A673 (cell line): ENCODE measurements around the gene GEMIN8. TPM values are rescaled to one million over a fixed set of nuclear protein-coding genes. Genes with fewer than 3 reads are reported as not detected.

Experiments used
- BruUV-seq: library from RNA; stranded (reverse); fragments of 400-500 nt; replicated peaks from 2 replicates; lab custom pipeline; 2021; lab: Mats Ljungman, UMichigan
- CTCF ChIA-PET: fragments of 300-600 bp; sonication (Branson Sonifier 250); formaldehyde crosslinking; loops from one replicate; lab custom pipeline; 2022; ENCODE audit warnings: antibody characterized with exemption; lab: Charles Lee
- POLR2A ChIA-PET: fragments of 300-600 bp; sonication (Branson Sonifier 250); formaldehyde crosslinking; loops from one replicate; lab custom pipeline; 2022; ENCODE audit warnings: antibody characterized with exemption; ENCODE audit not compliant: low non-redundant PET; lab: Charles Lee
- DNase-seq: peaks from one replicate; pipeline ENCODE4 v3.0.0-alpha.2; 2015; ENCODE audit warnings: low spot score
- H3K27ac ChIP-seq: fragments of 200-600 bp; sonication (generic); 2 replicates; pipeline ENCODE4 v1.5.1; 2016; ENCODE audit warnings: mixed run types, low read depth, mild to moderate bottlenecking, mixed read lengths, antibody characterized with exemption, low read length; ENCODE audit not compliant: poor library complexity, severe bottlenecking
- H3K27me3 ChIP-seq: fragments of 200-600 bp; sonication (generic); replicated peaks from 2 replicates; pipeline ENCODE4 v1.6.1; 2017; ENCODE audit warnings: mixed run types, low read depth, mild to moderate bottlenecking, mixed read lengths, antibody characterized with exemption, low read length; ENCODE audit not compliant: insufficient read depth, poor library complexity
- H3K36me3 ChIP-seq: fragments of 200-600 bp; sonication (generic); 2 replicates; pipeline ENCODE4 v1.6.1; 2016; ENCODE audit warnings: mixed run types, mild to moderate bottlenecking, mixed read lengths, antibody characterized with exemption, low read length; ENCODE audit not compliant: insufficient read depth, poor library complexity, severe bottlenecking
- H3K4me1 ChIP-seq: fragments of 200-600 bp; sonication (generic); 2 replicates; pipeline ENCODE4 v1.6.1; 2017; ENCODE audit warnings: mixed run types, mild to moderate bottlenecking, mixed read lengths, antibody characterized with exemption, low read length; ENCODE audit not compliant: insufficient read depth, poor library complexity, severe bottlenecking
- H3K4me3 ChIP-seq: fragments of 200-600 bp; sonication (generic); 2 replicates; pipeline ENCODE4 v1.5.1; 2016; ENCODE audit warnings: low read depth, mixed run types, mild to moderate bottlenecking, mixed read lengths, low read length; ENCODE audit not compliant: poor library complexity, severe bottlenecking
- H3K9me3 ChIP-seq: fragments of 200-600 bp; sonication (generic); 2 replicates; pipeline ENCODE4 v1.6.1; 2016; ENCODE audit warnings: mixed run types, low read depth, mild to moderate bottlenecking, mixed read lengths, antibody characterized with exemption, low read length; ENCODE audit not compliant: poor library complexity, severe bottlenecking
- EZH2 ChIP-seq: fragments of 200-600 bp; sonication (generic); IDR thresholded peaks from 2 replicates; pipeline ENCODE4 v1.6.1; 2017; ENCODE audit warnings: borderline replicate concordance, low read depth, mild to moderate bottlenecking, mixed read lengths, antibody characterized with exemption, low read length; ENCODE audit not compliant: poor library complexity, severe bottlenecking
- intact Hi-C: fragments of 100-400 bp; cut with micrococcal nuclease; formaldehyde crosslinking; loops from one replicate; pipeline ENCODE4 v1.10.0; 2022; ENCODE audit not compliant: unreplicated experiment
- total RNA-seq: library from RNA; stranded (reverse); gene quantifications from 2 replicates; pipeline ENCODE4 v1.2.3, GENCODE V29; 2021
- TF ChIP-seq, protein P1 (sequence below): fragments of 300-800, 200-600 bp; sonication (generic); conservative IDR thresholded peaks from 2 replicates; pipeline ENCODE4 v1.5.1; 2017; ENCODE audit warnings: low read depth, mild to moderate bottlenecking, antibody characterized with exemption, low read length, moderate library complexity, mixed read lengths

GEMIN8 gene
- total RNA-seq, 1 experiment from 2014 or later = 9.2 TPM

DNA sequence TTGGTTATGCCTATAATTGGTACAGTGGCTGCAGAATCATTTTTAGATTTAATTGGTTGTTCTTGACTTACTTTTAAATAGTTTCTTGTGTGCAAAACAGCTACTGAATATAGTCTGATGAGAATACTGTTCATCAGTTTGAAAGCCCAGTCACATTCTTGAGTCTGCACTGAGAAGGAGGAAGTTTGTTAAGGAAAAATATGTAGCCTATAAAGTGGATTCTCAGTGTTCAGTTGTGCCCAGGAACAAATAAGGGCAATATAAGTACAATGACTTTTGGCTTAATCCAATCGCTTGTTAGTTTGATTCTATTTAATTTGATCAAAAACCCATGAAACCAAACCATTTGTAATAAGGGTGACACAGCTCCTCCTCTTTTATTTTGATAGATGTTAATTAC, 32.8 kb upstream of the GEMIN8 start:
- H3K36me3 ChIP-seq = no peaks in the 10 kb centered on the region
- no peak overlapping the region for H3K4me3 ChIP-seq
- ChIA-PET CTCF (no interaction called here), POLR2A (no interaction called here)
- no peaks in the 10 kb centered on the region for H3K9me3 ChIP-seq
- H3K4me1 ChIP-seq = no peaks in the 10 kb centered on the region
- TF ChIP-seq EZH2 = no peak
- TF ChIP-seq, protein P1, sequence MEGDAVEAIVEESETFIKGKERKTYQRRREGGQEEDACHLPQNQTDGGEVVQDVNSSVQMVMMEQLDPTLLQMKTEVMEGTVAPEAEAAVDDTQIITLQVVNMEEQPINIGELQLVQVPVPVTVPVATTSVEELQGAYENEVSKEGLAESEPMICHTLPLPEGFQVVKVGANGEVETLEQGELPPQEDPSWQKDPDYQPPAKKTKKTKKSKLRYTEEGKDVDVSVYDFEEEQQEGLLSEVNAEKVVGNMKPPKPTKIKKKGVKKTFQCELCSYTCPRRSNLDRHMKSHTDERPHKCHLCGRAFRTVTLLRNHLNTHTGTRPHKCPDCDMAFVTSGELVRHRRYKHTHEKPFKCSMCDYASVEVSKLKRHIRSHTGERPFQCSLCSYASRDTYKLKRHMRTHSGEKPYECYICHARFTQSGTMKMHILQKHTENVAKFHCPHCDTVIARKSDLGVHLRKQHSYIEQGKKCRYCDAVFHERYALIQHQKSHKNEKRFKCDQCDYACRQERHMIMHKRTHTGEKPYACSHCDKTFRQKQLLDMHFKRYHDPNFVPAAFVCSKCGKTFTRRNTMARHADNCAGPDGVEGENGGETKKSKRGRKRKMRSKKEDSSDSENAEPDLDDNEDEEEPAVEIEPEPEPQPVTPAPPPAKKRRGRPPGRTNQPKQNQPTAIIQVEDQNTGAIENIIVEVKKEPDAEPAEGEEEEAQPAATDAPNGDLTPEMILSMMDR = no peak
- H3K27me3 ChIP-seq = no peaks in the 10 kb centered on the region
- intact Hi-C loops = no loop called here
- no TSS peak for BruUV-seq
- H3K27ac ChIP-seq = no peak overlapping the region
- no peak for DNase-seq

DNA sequence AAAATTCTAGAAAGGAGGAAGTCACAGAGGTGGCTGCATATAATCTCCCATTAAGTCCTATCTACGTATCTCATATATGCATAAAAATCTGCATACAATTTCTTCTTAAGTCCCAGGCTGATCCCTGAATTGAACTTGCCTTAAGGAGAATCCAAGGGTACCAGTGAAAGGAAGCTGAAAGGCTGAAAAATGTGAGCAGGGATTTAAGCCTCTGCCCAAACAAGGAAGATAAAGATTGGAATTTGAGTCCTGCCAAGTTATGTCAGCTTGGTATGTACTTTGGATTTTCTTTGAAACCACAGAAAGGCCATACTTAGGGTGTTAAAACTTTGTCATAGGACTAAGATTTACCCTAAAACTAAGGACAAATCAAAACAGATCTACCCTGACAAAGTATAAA, 26.5 kb upstream of the GEMIN8 start:
- intact Hi-C loops = no loop called here
- no peak overlapping the region for H3K4me3 ChIP-seq
- DNase-seq = no peak
- CTCF ChIA-PET = no interaction called here
- peaks cover 6% of the 10 kb centered on the region for H3K27me3 ChIP-seq
- POLR2A ChIA-PET = no interaction called here
- no peaks in the 10 kb centered on the region for H3K9me3 ChIP-seq
- no peak overlapping the region for H3K27ac ChIP-seq
- no peaks in the 10 kb centered on the region for H3K36me3 ChIP-seq
- H3K4me1 ChIP-seq = no peaks in the 10 kb centered on the region
- TF ChIP-seq, protein P1 = no peak
- no peak for TF ChIP-seq EZH2
- no TSS peak for BruUV-seq

DNA sequence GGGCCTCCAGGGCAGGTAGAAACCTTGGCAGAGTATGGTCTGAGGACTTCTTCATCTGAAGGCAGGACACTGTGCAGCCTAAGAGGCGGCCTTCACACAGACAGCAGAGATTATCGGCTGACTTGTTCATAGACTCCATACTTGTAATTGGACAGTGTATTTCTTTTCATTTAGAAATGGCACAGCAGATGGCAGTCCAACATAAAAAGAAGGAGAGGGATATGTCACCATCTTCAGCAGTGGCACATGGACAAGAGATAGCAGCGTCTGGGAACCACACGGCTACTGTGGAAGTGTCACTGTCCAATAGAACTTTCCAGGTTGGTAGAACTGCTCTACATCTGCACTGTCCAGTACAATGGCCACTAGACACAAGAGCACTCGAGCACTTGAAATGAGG, 21.7 kb upstream of the GEMIN8 start:
- no peaks in the 10 kb centered on the region for H3K4me1 ChIP-seq
- ChIA-PET POLR2A (no interaction called here), CTCF (no interaction called here)
- intact Hi-C loops = no loop called here
- BruUV-seq = no TSS peak
- DNase-seq = no peak
- TF ChIP-seq EZH2 = no peak
- TF ChIP-seq, protein P1 = 0 out of 2 replicates have a peak, but pooled peaks have one; percentile 25
- H3K27me3 ChIP-seq = peaks cover 1% of the 10 kb centered on the region
- H3K4me3 ChIP-seq = no peak overlapping the region
- no peak overlapping the region for H3K27ac ChIP-seq
- no peaks in the 10 kb centered on the region for H3K9me3 ChIP-seq
- H3K36me3 ChIP-seq = no peaks in the 10 kb centered on the region
